ENCODE results near the gene PTPRE. TPM values are rescaled to one million over a fixed set of nuclear protein-coding genes. Genes with fewer than 3 reads are reported as not detected.

The PTPRE gene
- total RNA-seq, 1 donor from 2014 or later, result 20.4 TPM

DNA sequence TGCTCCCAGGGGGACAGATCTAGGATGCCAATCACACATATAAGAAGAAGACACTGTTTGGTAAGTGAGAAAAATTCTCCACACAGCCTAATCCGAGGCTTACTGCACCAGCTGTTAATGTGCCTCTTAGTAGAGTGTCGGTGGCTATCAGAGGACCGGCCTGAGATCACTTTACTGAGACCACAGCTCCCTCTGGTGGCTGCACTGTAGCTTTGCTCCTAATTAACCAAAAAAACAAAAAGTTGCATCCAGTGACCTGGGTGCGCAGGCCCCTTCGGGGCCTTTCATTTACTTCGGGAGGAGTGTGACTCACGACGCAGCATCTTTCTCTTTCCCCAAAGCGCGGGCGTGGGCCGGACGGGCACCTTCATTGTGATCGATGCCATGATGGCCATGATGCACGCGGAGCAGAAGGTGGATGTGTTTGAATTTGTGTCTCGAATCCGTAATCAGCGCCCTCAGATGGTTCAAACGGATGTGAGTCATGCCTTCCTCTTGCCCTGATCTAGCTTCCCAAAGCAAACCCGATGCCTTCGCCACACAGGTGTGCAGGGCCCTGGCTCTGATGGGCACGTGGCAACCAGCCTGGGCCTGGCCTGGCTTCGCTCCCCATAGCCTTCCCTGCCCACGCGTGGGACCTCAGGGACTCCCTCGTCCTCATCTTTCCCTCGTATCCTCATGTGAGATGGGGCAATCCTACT lies 162.6 kb downstream of the PTPRE start:
- intact Hi-C loops (cut with micrococcal nuclease), result loop anchor here (1.0 to 2.0 kb wide), 5 partner anchors 34 to 353 kb away; partner anchors contain the start of gene PTPRE

- intact Hi-C loops (cut with micrococcal nuclease), result no loop called here
Observed at GRCh38 chr10:128070161-128070560, 163.3 kb downstream of the PTPRE start.

GRCh38 chr10:128070721-128071416 lies 164.0 kb downstream of the PTPRE start:
- intact Hi-C loops (cut with micrococcal nuclease), result no loop called here

GRCh38 chr10:128071417-128071782 lies 164.5 kb downstream of the PTPRE start:
- intact Hi-C loops (cut with micrococcal nuclease), result no loop called here

- intact Hi-C loops (cut with micrococcal nuclease), result no loop called here
Observed at GRCh38 chr10:128072046-128072445, 165.1 kb downstream of the PTPRE start.

DNA sequence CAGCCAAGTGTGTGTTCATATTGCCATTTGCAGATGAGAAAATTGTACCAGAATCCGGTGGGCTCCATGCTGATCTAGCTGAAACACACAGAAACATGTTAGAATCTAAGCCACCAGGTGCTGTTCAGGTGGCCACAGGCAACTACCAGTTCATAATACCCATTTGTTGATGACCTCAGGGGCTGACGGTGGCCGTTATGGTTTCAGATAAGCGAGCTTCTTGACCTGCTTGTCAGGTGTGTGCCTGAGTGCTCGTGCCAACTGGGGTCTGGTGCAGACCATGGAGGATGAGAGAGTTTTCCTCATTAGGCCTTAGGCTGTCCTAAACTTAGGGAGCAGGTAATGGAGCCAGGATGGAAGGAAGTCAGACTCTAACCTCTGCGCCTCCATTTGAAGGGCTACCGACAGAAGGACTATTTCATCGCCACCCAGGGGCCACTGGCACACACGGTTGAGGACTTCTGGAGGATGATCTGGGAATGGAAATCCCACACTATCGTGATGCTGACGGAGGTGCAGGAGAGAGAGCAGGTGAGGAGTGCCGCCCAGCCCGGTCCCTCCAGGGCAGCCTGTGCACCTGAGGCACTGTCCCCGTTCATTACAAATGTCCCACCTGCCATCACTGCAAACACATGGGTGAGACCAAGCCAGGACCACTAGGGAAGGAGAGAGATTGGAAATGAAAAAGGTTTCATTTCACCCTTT lies 166.2 kb downstream of the PTPRE start:
- intact Hi-C loops (cut with micrococcal nuclease), result no loop called here

GRCh38 chr10:128073890-128074289 lies 167.0 kb downstream of the PTPRE start:
- intact Hi-C loops (cut with micrococcal nuclease), result no loop called here

DNA sequence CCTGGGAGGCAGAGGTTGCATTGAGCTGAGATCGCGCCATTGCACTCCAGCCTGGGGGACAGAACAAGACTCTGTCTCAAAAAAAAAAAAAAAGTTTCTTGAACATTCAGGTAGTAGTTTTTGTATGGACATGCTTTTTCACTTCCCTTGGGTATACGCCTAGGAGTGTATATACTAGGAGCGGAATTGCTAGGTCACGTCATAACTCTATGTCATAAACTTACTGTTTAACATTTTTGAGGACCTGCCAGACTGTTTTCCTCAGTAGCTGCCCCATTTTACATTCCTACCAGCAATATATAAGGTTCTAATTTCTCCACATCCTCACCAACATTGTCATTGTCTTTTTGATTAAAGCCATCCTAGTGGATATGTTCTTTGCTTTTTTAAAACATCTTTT lies 167.7 kb downstream of the PTPRE start:
- intact Hi-C loops (cut with micrococcal nuclease), result no loop called here

DNA sequence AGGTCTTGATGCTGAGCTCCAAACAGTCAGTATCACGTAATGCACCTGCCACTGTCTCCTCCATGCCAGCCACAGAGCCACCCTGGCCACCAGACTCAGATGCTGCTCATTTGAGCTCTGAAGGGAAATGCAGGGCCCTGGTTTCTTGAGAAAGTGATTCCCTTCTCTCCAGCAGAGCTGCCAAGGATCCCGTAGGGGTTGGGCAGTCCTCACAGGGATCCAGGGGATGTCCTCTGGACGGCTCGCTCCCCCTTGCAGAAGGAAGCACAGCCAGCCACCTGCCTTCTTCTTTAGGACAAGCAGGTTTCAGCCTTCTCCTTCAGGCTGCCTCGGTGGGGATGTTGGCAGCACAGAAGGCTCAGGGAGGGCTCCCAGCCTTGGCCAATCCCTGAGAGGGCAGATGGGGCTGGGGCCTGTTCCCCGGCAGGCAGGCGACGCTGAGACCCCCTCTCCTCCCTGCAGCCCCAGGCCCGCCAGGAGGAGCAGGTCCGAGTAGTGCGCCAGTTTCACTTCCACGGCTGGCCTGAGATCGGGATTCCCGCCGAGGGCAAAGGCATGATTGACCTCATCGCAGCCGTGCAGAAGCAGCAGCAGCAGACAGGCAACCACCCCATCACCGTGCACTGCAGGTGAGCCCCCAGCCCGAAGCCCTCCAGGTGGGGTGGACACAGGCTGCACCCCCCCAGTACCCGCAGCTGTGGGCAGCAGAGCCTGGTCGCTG lies 170.4 kb downstream of the PTPRE start:
- intact Hi-C loops (cut with micrococcal nuclease), result no loop called here

- intact Hi-C loops (cut with micrococcal nuclease), result loop anchor here (1.0 kb wide), 1 partner anchor 72 kb away; no protein-coding TSS in a partner anchor
Observed at GRCh38 chr10:128078136-128078969, 171.4 kb downstream of the PTPRE start.

GRCh38 chr10:128080231-128080630 lies 173.3 kb downstream of the PTPRE start:
- intact Hi-C loops (cut with micrococcal nuclease), result no loop called here

- intact Hi-C loops (cut with micrococcal nuclease), result no loop called here
Observed at GRCh38 chr10:128080641-128081040, 173.7 kb downstream of the PTPRE start.

- intact Hi-C loops (cut with micrococcal nuclease), result no loop called here
Observed at GRCh38 chr10:128081222-128081621, 174.3 kb downstream of the PTPRE start.

GRCh38 chr10:128081720-128082119 lies 174.8 kb downstream of the PTPRE start:
- intact Hi-C loops (cut with micrococcal nuclease), result no loop called here

DNA sequence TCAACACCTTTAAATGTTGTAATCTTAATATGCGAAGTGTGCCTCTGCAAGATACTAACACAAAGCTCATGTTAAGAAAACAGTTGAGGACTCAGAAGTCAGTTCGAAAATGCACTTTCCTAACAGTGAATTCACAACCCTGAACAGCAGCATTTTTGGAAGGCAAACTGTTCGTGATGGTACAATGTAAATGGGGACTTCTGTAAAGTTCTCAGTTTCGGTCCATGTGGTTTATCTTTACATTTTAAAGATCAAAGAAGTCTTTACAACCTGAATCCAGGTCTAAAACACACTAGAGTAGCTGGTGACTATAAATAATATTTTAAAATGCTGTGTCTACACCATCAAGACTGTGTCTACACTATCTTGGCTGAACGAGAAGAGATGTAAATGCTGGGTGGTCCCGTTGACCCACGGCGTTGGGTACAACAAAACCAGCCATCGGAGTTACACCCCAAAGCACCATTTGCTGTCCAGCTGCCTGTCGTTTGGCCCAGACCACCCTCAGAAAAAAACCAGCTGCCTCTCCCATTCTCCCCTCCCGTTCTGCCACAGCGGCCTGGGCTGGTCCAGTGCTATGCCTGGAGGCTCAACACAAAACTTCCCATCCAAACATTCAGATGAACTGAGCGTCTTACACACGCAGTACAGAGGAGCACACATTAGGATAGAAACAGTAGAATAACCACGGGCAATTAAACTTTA lies 176.4 kb downstream of the PTPRE start:
- intact Hi-C loops (cut with micrococcal nuclease), result no loop called here

DNA sequence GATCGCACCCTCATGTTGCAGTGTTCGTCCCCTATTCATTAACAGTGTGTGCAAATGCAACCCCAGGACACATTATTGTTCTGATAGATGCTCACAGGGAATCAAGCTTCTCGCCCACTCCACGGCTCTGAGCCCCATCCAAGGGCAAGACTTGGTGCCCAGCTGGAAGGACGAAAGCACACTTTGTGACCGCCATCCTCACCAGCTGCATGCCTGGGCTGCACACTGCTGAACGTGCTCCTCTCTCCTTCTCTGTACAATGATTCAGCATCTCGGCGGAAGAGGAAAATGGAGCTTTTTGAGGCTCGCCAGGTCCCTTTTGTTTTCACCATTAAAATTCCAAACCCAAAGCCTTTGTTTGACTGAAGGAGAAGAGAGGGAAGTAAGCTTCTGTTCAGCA lies 177.5 kb downstream of the PTPRE start:
- intact Hi-C loops (cut with micrococcal nuclease), result no loop called here

- intact Hi-C loops (cut with micrococcal nuclease), result no loop called here
Observed at GRCh38 chr10:128084991-128085390, 178.1 kb downstream of the PTPRE start.

DNA sequence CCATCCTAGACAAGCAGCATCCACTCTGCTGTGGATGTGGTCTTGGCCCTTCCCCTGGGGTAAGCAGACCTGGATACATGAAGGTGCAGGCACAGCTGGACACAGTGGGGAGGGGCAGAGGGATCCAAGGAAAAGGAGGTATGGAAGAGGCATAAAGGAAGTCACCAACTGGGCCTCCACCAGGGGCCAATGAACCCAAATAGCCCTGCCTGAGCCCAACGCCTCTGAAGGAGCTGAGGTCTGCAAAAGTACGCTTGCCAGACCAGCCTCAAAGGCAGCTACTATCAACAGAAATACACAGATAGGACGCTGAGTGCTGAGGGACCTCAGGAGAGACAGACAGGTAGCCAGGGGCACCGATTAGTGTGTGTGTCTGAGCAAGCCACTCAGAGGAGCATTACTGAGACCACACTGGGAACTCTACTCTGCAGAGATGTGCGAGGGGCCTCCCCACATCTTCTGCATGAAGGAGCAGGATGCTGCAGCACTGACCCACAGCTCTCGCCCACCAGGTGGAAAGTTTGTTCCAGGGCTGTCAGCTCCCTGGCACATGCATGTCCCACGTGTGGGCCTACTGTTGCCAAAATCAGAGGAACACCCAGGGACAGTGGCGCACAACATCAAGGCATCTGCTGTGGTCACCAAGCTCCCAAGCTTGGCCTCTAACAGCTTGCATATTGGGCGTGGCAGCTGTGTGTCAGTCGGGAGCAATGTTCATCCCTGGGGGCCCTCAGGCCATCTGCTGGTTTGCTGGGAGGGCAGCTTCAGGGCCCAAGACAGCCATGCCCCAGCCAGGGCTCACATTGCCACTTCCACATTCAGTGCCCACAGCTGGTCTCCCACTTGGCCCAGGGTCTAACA lies 179.3 kb downstream of the PTPRE start:
- intact Hi-C loops (cut with micrococcal nuclease), result no loop called here

Data from T-helper 2 cell treated with Interferon-gamma antibody and Interleukin-4, amounts not matched to agents 100 ng/mL and 5 ng/mL, for 36 hours (primary cell).